Putamen (tissue), 1 donor: Measurements from ENCODE around the gene ADH1C.
A peak's percentile ranks its signal among the peaks of the same experiment; 100 is the strongest.
"Not testable (repeated sequence)": the region's sequence is repeated elsewhere in the genome, so short reads cannot be mapped to it uniquely, and the experiment has no call there.

ENCODE experiments used
- DNase-seq: peaks from one replicate; pipeline ENCODE4 v3.0.0-alpha.2; 2016; ENCODE audit warnings: low spot score

Gene ADH1C

DNA sequence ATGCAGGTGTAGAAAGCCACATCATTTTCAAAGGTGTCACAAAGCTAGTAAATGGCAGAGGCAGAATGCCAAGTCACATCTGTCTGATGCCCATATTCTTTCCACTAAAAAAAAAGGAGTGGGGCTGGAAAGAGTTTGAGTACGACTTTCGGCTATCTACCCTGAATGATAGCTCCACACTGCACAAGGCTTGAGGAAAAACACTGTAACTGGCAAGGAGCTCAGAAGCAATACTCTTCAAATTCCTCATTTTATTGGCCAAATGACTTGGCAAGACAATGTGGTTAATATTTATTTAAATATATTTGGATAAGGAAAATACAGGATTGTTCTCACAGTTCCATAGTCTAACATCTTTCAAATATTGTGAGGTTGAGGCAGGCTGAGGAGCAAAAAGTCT lies 5.4 kb upstream of the ADH1C start:
- no peak for DNase-seq

DNA sequence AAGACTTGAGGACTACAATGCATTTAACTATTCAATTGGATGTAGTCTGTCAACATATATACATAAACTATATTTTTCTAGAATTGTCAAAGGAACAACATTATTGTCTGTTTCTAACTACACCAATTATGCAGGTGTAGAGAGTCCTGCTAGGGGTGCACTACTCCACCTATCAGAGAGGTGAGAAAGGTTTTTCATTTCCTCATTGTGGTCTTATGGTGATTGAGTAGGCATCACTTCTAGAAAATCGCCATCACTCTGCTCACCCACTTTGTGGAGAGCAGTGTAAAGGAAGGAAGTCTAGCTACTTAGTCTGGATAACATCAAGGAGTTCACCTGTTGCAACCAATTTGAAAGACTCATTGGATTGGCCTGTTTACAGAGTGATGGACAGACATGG lies 4.4 kb upstream of the ADH1C start:
- no peak for DNase-seq

DNA sequence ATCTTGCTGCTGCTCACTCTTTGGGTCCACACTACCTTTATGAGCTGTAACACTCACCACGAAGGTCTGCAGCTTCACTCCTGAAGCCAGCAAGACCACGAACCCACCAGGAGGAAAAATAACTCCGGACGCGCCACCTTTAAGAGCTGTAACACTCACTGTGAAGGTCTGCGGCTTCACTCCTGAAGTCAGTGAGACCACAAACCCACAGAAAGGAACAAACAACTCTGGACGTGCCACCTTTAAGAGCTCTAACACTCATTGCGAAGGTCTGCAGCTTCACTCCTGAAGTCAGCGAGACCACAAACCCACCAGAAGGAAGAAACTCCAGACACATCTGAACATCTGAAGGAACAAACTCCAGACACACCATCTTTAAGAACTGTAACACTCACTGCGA lies 3.6 kb upstream of the ADH1C start:
- DNase-seq = not testable (repeated sequence)

DNA sequence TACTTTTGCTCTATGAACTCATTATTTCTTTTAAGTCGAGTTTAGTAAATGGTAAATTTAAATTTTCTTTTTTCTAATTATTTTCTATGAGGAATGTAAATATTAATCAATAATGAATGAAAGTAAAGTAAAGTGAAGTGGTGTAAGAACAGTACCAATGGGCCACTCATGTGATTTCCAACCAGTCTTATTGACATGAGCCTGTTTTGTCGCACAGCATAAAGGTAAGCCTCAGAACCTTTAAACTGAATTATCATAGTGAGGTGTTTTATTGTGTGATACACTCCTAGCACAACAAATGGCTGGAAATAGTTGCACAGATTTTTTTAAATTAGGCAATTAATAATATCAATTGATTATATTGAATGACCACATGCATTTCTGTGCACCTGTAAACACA lies 1.1 kb downstream of the ADH1C start:
- no peak for DNase-seq

DNA sequence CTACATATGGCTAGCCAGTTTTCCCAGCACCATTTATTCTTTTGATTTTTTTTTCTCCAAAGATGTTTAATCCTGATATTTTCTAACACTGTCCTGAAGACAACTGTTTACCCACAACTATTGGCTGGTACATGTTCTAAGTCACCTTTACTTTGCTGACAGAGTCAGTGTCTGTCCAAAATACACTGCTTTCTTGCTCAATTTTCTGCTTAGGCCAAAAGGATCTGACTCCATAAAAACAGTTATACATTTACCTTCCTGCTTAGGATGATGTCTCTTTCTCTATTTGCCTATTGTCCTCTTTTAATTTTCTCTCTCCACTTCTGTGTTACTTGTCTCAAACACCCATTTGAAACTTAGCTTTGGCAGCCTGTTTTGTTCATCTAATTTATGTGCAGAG lies 3.2 kb downstream of the ADH1C start:
- DNase-seq = no peak

DNA sequence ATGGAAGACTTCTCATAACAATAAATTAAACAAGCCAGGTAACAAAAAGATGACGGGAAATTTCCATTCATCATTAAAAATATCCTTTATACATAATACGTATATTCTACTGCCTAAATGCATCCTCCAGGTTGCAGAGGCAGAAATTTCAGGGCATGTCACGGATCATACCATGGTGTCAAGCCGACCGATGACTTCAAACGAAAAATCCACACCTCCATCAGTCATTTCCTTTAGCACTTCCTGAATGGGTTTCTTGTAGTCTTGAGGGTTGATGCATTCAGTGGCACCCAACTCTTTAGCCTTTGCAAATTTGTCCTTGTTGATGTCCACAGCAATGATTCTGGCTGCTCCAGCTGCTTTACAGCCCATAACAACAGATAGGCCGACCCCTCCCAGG lies 9.9 kb downstream of the ADH1C start:
- not testable (repeated sequence) for DNase-seq

DNA sequence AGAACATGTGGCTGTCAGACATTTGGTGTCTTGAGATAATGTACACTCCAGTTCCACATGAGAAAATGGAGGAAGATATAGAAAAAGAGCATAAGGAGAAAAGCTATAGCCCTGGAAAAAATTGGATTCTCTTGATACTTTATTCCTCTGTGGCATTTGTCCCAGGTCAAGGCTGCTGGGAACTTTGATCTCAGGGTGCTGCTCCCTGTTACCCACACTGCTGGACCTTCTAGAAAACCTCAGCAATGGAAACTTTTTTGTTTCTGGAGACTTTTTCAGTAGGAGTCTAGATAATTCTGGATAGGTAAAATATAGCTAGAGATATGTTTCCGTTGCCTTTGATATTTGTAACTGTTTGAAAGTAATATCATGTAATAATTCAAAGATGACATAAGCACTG lies 11.1 kb downstream of the ADH1C start:
- DNase-seq = no peak

DNA sequence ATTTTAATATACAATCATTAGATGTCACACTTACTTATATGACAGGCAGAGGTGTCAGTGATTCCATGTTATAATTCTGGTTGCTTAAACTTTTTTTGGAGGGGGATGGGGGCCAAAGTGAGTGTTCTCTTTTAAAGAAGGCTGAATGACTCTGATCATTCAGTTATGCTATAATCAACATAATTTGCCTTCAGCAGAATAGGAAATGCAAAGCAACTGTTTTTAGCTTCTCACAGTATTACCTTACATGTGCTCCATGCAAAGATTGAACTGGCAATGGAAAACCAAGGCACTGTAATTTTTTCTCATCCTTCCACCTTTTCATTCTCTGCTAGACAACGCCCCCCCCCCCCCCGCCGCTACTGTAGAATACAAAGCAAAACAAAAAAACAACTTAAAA lies 13.4 kb downstream of the ADH1C start:
- DNase-seq = no peak

DNA sequence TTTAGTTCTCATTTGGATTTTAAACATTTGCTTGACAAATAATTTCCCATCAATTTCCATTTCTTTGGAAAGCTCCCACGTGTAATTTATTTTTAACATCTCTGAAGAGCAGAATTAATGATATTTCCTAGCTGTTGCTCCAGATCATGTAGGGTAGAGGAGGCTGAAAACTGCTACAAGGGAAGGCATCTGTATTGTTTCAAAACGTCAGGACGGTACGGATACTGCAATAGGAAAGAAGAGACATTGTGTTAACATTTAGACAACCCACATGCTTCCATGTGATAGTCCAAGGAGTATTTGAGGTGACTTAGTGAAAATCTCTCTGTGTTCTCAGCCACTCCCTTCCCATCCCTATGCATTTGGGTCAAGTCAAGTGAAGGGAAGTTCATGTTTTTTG lies 16.0 kb downstream of the ADH1C start:
- peak; percentile 26 for DNase-seq

DNA sequence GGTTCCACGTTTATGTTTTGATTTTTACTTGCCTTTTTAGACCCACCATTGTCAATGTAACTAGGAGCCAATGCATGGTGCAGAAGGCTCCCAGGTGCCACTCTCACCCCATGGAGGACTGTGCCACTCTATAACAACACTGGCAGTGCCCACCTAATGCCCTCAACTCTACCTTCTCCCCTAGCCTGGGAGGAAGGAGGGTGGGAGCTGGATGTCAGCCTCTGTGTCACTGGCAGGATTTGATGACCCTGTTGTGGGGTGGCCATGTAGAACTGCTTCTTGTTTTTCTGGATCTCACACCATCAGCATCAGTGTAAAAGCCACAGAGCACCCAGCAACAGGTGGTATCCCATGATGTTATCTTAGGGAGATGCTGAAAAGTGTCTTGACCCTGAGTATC lies 17.7 kb downstream of the ADH1C start:
- DNase-seq = no peak

DNA sequence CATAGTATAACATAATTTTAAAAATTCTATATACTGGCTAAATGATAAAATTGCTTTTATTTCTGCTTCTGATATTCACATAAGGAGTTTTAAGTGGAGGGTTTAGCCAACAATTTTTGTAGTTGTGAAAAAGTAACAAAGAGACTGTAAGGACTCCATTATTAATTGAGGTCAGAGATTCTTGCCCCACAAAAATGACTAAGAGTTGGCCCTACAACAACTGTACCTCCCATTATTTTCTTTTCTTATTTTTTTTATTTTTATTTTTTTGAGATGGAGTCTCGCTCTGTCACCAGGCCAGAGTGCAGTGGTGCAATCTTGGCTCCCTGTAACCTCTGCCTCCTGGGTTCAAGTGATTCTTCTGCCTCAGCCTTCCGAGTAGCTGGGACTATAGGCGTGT lies 21.9 kb downstream of the ADH1C start:
- no peak for DNase-seq

DNA sequence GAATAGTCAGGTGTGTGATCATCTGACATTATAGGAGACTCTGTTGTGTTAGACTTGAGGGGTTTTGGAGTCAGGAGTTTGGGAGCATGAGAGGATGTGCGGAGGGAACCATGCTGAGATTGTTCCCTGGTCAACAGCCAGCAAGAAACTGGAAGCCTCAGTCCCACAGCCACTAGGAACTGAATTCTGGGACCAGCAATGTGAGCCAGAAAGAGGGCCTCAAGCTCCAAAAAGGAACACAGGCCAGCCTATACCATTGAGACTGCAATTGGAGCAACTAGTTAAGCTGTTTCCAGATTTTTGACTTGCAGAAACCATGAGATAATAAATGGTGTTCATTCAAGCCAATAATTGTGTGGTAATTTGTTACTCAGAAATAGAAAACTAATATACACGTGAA lies 22.7 kb downstream of the ADH1C start:
- no peak for DNase-seq

DNA sequence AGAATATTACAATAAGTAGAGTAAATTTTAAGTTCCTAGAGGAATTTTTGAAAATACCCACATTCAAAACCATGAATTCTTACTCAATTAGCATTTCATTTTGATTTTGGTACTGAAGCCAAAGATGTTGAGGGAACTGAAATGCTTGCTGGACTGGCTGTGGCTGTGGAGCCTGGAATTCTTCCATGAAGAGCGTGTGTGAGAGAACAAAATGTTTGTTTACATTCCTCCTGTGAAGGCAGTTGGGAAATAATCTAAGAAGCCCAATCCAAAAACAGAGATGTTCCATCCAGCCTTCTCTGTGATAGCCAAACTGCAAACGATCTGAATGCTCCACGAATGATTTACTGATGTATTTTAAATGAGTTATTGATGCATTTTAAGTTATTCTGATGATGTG lies 27.6 kb downstream of the ADH1C start:
- DNase-seq = no peak

DNA sequence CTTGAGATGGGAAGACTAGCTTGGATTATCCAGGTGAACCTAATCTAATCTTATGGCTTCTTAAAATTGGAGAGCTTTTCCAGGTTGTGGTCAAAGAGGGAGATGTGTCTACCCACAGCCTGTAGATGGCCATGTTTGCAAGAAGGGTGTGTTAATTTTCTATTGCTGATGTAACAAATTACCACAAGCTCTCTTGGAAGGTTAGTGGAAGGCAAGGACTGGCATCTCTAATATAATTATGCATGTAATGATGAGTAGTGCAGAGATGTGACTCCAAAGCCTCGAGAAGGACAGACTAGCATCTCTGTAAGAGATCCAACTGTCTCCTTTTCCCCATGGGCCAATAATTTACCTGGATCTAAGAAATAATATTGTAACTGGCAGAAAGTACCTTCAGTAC lies 28.2 kb downstream of the ADH1C start:
- no peak for DNase-seq

DNA sequence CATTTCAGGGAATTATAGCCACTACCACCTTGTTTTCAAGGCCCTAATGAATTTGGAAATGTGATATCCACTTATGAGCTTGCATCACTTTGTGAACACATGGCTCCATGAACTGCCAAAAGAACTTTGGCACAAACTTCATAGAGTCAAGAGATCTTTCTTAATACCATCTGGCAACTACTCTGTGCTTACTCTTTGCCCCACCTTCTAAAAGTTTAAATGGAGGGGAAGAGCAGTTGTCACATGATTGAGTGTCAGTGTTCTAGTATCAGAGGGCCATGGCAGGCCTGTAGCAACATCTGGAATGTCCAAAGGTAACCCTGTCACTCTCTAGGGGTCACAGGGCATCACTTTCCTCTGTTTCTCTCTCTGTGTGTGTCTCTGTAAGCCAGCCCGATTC lies 28.8 kb downstream of the ADH1C start:
- DNase-seq = no peak

DNA sequence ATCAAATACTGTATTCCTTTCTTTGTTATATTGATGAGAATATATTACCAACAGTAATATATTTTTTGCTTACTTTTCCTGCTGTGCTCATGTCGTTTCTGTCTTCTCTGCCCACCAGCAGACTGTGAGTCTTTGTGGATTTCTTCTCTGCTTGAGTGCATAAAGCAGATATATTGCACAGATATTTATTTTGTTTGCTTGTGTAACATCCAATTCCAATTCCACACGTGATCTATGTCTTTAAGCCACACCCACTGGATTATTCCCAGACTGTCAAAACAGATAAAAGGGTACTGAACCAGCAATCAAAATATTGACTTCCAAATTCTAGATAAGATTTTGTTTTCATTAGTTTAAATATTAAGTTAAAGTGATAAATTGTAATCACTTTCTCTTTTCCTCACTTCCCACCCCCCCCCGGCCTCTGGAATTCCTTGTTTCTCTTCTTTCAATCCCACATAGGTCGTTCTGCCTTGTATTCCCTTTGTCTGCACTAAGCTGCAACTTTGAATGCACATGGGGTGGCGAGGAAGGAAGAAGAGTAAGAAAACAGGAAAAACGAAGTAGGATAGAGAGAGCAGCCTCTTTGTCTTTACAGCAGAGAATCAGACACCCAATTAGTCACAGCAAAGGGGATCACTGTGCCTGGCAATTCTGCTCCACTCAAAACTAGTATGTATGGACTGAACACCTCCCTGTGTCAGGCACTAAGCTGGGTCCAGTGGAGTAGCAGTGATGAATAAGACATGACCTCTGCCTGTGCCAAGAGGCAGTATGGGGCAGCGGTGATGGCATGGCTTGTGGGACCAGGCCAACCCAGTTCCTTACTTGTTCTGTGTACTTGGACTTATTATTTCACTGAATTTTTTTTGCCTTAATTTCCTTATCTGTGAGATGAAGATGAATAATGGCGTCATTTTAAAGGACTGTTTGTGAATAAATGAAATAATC lies 31.0 kb downstream of the ADH1C start, which contains the start of gene ADH1B:
Gene ADH1B (minus strand): TSS at position 161 of the 951 bp plus-strand sequence. CDS start 70 bp downstream, at position 91.
- DNase-seq = no peak

DNA sequence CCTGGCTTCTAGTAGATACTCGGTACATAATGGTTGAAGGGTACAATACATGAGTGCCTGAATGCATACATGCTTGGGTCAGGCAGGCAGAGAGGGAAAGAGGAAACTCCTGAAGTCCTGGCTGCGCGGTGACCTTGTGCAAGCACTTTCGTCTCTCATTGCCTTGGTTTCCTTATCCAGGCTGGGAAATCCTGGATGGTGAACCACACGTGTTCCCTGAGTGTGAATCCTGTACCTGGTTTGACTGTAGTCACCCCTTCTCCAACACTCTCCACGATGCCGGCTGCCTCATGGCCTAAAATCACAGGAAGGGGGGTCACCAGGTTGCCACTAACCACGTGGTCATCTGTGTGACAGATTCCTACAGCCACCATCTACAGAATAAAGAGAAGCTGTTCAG lies 34.7 kb downstream of the ADH1C start:
- not testable (repeated sequence) for DNase-seq

DNA sequence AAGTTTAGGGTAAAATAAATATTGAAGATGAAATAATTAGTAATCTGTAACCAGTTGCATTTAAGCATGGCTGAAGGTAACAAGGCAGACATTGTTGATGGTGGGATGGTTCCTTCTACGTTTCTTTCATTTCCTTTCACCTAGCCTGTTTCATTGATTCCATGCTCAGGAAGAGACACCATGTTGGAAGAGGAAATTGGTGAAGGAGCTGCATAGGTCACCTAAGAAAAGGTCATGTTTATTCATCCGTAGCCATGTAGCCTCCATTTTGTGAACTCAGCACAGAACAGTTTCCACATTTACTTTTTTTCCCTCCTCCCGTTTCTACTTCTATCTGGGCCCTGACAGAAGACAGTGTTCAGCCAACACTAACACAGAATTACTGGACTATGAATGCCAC lies 35.2 kb downstream of the ADH1C start:
- no peak for DNase-seq

DNA sequence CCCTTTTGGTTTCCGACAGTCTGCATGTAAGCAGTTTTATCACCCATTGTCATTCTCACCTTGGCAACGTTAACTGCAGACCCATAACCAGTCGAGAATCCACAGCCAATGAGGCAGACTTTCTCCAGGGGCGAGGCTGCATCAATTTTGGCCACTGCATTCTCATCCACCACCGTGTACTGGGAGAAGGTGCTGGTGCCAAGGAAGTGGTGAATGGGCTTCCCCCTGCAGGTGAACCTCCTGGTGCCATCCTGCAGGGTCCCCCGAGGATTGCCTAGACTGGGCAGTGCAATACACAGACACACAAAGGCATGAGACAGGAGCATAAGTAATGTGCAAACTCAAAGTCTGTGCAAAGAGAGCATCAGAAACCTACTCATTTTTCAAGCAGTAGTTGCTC lies 36.7 kb downstream of the ADH1C start:
- DNase-seq = no peak

DNA sequence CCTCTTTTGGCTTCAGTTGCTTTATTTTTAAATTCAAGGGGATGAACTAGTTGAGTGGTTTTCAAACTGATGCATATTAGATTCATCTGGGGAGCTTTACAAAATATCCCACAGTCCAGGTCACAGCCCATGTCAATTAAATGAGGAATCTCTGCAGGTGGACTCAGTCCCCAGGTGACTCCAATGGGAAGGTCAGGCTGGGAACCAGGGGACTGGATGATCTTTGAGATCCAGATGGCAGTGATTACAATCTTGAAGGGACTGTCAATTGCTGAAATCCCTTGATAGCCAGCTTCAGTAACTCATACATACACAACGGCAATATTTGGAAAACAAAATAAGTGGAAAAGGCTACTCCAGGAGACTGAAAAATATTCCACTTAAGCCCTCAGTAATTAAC lies 38.3 kb downstream of the ADH1C start:
- no peak for DNase-seq

DNA sequence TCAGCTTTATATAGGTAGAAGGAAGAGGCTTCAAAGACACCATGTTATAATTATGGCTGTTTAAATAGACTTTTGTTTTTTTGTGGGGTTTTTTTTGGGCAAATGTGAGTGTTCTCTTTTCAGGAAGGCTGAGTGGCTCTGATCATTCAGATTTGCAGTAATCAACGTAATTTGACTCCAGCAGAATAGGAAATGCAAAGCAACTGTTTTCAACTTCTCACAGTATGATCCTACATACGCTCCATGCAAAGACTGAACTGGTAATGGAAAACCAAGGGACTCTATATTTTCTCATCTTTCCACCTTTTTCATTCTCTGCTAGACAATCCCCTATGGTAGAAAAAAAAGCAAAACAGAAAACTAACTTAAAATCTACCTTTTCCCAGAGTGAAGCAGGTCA lies 42.2 kb downstream of the ADH1C start:
- no peak for DNase-seq

DNA sequence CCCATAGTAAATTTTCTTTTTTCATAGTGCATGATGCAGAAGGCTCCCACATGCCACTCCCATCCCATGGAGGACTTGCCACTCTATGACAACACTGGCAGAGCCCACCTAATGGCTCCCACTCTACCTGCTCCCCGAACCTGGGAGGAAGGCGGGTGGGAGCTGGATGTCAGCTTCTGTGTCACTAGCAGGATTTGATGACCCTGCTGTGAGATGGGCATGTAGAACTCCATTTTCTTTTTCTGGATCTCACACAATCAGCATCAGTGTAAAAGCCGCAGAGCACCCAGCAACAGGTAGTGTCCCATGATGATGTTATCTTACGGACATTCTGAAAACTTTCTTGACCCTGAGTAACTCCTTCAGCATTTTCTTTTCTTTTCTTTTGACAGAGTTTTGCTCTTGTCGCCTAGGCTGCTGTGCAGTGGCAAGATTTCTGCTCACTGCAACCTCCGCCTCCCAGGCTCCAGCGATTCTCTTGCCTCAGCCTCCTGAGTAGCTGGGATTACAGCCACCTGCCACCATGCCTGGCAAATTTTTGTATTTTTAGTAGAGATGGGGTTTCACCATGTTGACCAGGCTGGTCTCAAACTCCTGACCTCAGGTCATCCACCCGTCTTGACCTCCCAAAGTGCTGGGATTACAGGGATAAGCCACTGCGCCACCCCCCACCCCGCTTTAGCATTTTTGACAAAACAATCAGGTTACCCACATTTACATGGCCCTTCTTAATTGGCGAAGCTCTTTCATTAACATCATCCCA lies 46.7 kb downstream of the ADH1C start:
- no peak for DNase-seq
